Left renal cortex interstitium (tissue), 4 donors: ENCODE results near the gene SLC35A1. TPM values are rescaled to one million over a fixed set of nuclear protein-coding genes. Genes with fewer than 3 reads are reported as not detected.
"Not testable (repeated sequence)": the region's sequence is repeated elsewhere in the genome, so short reads cannot be mapped to it uniquely, and the experiment has no call there.

Experiments
- DNase-seq, 4 donors: peaks; one replicate each; pipeline ENCODE4 v3.0.0-alpha.2; 2013; ENCODE audit warnings: low read depth in 4 of 4, low spot score in 2 of 4, missing footprints in 1 of 4
- polyA plus RNA-seq, 4 donors: library from polyadenylated mRNA; unstranded; fragments of 120-200 nt; gene quantifications; one replicate each; pipeline ENCODE4 v1.2.1, GENCODE V29; 2013; ENCODE audit not compliant: insufficient read length in 4 of 4

SLC35A1 gene, protein sequence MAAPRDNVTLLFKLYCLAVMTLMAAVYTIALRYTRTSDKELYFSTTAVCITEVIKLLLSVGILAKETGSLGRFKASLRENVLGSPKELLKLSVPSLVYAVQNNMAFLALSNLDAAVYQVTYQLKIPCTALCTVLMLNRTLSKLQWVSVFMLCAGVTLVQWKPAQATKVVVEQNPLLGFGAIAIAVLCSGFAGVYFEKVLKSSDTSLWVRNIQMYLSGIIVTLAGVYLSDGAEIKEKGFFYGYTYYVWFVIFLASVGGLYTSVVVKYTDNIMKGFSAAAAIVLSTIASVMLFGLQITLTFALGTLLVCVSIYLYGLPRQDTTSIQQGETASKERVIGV
- polyA plus RNA-seq, result 10 to 100 TPM; 36.4 to 53.7 (median 43.0) TPM

- DNase-seq, result peak; percentile 75 to 94 (median 83)
Measured at GRCh38 chr6:87472525-87473418, at the start of gene SLC35A1. SLC35A1 (plus strand) TSS chr6:87472974; CDS start chr6:87473004, 30 bp downstream.

- DNase-seq, result no peak
Measured at GRCh38 chr6:87426789-87427188, 46.0 kb upstream of the SLC35A1 start.

DNA sequence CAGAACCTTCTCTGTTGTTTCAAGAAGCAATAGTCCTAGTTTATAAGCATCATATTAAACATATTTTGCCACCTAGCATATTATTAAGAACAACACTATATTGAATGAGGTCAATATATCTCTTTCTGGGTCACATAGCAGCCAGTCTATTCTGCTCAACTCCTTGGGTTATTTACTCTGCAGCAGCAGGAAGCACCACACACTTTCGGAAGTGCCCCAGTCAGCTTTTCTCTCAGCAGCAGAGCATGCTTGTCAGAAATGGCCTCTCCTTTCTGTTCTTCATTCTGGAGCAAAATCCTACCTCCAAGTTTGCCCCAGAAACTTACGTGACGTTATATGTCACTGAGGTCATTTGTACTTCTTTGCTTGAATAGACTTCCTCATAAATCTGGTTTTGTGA, 42.3 kb upstream of the SLC35A1 start:
- no peak for DNase-seq

DNA sequence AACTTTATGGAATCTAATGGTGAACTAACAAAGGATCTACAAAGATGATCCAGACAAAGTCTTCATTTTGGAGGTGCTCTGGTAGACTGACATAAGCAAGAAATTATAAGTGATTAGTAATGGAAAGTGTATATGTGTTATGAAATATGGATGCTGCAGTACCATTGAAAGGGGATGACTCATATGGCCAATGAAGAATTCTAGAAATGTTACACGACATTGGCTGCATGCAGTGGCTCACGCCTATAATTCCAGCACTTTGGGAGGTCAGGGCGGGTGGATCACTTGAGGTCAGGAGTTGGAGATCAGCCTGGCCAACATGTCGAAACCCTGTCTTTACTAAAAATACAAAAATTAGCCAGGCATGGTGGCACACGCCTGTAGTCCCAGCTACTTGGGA, 41.5 kb upstream of the SLC35A1 start:
- DNase-seq, result no peak

DNA sequence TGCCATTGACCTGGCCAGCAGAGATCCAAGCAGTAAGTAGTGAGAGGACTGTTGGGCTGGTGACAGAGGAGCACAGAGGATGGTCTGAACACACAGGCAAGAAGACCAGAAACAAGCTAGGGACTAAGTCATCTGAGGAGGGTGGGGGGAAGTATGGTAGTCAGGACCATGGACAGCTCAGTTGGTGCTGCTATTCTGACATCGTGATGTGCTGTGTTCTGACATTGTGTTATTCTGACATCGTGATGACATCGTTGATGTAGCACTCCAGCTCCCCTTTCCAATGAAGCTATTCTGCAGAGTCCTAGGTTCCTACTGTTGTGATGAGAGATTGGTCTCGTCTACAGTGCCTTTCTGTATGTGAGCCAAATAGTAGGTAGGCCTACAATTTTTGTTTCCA, 36.3 kb upstream of the SLC35A1 start:
- DNase-seq, result peak; percentile 47 to 77 (median 58)

DNA sequence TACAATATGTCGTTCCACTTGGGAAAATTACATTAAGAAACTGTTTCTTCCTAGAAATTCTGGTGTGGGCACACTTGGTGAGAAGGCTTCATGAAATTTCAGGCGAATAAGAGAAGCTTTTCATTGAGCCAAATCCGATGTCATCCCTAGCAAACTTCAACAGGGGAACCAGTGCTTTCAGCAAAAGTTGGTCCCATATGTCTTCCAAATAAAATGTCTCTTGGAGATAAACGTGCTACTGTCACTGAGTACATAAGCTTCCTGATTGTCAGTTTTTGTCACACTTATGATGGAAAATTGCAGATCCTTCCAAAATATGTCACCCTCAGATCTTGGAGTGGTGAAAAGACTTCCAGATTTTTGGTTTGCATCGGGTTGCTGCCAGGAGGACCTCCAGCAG, 31.1 kb upstream of the SLC35A1 start:
- no peak for DNase-seq

GRCh38 chr6:87444362-87444761, 28.4 kb upstream of the SLC35A1 start:
- no peak for DNase-seq

- DNase-seq, result no peak
Measured at GRCh38 chr6:87465051-87465450, 7.7 kb upstream of the SLC35A1 start.

GRCh38 chr6:87473419-87473903, 687 bp downstream of the SLC35A1 start:
- peak in 2 of 4 donors; percentile 1 to 36 for DNase-seq

DNA sequence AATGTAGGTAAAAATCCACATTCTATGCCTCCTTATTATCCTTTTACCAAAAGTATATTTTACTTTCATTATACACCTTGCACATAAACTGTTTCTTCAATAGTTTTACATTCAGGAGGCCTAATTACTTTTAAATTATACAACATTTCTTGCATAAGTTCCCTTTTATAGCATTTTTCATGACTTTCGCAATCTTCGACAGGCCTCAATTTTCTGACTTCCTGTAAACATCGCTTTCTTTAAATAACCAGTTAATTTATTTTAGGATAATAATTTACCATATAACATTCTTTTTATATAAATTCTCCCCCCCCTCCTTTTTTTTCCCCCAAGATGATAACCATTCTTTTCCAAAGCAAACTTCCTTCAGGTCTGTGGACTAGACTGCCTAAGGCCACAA, 9.2 kb downstream of the SLC35A1 start:
- no peak for DNase-seq

GRCh38 chr6:87482366-87482765, 9.6 kb downstream of the SLC35A1 start:
- no peak for DNase-seq

- DNase-seq, result no peak
Measured at GRCh38 chr6:87483929-87484328, 11.2 kb downstream of the SLC35A1 start.

DNA sequence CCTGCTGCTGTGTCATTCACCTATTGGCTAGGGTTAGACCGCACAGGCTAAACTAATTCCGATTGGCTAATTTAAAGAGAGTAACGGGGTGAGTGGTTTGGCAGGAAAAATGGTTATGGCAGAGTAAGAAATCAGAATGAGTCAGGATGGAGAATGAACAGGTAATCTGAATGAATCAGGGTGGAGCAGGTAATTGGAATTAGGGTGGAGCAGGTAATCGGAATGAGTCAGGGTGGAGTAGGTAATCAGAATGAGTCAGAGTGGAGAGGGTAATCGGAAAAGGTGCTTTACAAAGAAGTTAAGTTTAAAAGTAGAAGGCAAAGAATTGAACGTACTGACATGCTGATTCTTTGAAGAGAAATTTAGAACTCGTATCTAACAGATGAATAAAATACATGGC, 11.7 kb downstream of the SLC35A1 start:
- no peak for DNase-seq

DNA sequence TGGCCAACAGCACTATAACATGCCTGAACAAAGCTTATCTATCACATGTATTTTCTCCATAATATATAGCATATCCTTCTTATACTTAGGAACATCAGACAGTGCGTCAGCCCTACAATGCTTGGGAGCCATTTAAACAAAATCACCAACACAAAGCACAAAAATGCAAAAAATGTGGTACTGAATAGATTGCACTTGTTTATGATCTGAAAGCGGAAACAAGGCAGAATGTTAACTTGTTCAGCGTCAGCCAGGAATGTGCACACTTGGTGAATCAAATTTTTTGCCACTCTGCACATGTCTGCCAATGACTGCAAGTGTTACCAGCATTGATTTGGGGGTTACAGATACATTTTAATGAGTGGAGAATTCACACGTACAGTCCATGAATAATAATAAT, 14.8 kb downstream of the SLC35A1 start:
- no peak for DNase-seq

DNA sequence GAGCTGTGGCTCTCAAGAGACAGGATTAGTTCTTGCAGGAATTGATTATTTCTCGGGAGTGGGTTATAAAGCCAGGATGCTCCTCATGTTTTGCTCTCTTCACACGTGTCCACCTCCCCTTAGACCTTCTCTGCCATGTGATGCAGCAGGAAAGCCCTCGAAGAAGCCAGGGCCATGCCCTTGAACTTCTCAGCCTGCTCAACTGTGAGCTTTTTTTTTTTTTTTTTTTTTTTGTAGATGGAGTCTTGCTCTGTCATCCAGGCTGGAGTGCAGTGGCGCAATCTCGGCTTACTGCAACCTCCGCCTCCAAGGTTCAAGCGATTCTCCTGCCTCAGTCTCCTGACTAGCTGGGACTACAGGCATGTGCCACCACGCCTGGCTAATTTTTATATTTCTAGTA, 16.6 kb downstream of the SLC35A1 start:
- not testable (repeated sequence) for DNase-seq

GRCh38 chr6:87494761-87495422, 22.1 kb downstream of the SLC35A1 start:
- no peak for DNase-seq

- DNase-seq, result no peak
Measured at GRCh38 chr6:87498048-87498447, 25.3 kb downstream of the SLC35A1 start.

DNA sequence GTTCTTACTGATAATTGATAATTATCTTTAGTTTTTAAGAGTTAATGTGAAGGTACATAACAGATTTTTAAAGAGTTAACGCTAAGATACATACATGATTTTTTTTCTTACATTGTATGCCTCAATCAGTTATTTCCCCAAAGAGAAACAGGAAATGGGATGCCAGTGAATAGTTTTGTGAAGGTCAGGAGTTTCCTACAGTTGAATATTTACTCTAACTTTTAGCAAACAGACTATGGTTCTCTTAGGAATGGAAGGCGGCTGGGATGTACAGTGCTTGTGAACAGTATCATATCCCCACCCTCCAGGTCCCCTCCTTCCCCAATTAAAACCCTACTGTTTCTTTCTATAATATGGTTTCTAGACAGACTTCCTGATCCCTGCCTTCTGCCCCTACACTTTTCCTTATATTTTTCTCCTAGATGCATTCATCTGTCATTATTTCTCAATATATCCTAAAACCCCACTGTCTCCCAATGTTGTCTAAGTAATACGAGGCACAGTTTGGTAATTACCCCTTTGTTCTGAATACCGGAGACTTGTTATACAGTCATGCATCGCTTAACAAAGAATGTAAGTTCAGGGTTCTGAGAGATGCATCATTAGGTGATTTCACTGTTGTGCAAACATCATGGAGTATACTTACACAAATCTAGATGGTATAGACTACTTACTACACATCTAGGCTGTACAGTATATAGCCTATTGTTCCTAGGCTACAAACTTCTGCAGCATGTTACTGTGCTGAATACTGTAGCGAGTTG, 29.2 kb downstream of the SLC35A1 start:
- DNase-seq, result no peak

- no peak for DNase-seq
Measured at GRCh38 chr6:87504441-87504840, 31.7 kb downstream of the SLC35A1 start.

DNA sequence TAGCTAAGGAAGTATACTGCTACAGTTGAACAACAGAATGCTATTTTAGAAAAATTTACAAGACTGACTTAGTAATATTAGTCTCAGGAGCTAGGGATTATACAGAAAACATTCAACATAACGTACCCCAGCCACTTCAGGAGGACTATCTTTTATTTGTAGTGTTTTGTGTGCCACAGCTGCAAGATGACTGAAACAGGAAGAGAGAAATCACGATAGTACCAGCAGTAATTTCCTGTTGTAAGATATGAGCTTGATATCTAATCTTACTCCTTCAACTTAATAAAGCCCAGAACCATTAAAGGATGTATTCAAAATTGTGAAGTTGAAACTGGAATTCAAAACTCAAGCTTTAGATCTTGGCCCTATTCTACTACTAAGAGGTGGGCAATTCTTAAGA, 42.1 kb downstream of the SLC35A1 start:
- no peak for DNase-seq
